SK-N-SH (cell line): ENCODE results near the gene KMT2B.

Source experiments
- EZH2phosphoT487 ChIP-seq: fragments of 200-600 bp; sonication (generic); IDR thresholded peaks from 2 replicates; pipeline ENCODE4 v1.6.1; 2017; ENCODE audit warnings: low read depth, mixed run types, mild to moderate bottlenecking, antibody characterized with exemption, moderate library complexity, borderline replicate concordance
- TF ChIP-seq, protein P1 (sequence below): fragments of 200-600 bp; sonication (generic); IDR thresholded peaks from 2 replicates; pipeline ENCODE4 v1.6.1; 2017; ENCODE audit warnings: antibody characterized with exemption, mild to moderate bottlenecking, moderate library complexity

DNA sequence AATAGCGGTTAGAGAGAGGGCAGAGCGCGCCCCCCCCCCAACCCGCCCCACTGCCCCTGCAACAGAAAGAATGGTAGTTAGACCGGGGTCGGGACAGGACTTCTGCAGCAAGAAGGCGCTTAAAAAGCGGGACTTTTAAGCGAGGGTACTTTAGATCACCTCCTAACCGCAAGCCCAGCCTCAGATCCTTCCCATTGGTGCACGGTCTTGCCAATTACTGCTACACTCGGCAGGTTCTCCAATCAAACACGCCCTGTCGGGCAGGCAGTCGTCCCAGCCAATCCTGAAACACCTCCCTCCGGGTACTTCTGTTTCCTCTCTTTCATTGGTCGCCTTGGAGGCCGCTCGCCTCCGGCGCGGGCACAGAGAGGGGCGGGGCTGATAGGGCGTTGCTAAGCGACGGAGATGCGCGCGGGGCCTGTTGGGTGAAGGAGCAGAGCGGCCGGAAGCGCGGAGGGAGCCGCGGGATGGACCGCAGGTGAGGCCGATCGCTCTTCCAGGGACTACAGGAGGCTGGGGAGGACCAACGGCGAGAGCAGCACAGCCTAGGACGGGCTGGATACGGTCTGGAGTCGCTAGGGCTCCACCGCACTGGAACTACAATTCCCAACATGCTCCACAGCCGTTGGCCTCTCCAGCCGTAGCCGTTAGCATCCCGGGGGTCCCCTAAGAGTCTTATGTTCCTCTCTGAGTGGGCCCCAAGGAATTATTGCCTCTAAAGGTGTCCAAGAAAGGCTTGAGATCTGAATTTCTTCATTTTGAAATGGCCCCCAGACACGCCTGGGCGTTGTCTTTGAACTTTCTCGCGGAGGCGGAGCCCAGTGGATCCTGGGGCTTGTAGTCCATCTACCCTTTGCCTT lies 40.2 kb downstream of the KMT2B start, which contains the start of gene PROSER3:
- TF ChIP-seq EZH2phosphoT487, result no peak
- TF ChIP-seq, protein P1, sequence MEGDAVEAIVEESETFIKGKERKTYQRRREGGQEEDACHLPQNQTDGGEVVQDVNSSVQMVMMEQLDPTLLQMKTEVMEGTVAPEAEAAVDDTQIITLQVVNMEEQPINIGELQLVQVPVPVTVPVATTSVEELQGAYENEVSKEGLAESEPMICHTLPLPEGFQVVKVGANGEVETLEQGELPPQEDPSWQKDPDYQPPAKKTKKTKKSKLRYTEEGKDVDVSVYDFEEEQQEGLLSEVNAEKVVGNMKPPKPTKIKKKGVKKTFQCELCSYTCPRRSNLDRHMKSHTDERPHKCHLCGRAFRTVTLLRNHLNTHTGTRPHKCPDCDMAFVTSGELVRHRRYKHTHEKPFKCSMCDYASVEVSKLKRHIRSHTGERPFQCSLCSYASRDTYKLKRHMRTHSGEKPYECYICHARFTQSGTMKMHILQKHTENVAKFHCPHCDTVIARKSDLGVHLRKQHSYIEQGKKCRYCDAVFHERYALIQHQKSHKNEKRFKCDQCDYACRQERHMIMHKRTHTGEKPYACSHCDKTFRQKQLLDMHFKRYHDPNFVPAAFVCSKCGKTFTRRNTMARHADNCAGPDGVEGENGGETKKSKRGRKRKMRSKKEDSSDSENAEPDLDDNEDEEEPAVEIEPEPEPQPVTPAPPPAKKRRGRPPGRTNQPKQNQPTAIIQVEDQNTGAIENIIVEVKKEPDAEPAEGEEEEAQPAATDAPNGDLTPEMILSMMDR, result no peak
